Measurements from ENCODE around the gene UBXN4. TPM values are rescaled to one million over a fixed set of nuclear protein-coding genes. Genes with fewer than 3 reads are reported as not detected.

The UBXN4 gene, protein sequence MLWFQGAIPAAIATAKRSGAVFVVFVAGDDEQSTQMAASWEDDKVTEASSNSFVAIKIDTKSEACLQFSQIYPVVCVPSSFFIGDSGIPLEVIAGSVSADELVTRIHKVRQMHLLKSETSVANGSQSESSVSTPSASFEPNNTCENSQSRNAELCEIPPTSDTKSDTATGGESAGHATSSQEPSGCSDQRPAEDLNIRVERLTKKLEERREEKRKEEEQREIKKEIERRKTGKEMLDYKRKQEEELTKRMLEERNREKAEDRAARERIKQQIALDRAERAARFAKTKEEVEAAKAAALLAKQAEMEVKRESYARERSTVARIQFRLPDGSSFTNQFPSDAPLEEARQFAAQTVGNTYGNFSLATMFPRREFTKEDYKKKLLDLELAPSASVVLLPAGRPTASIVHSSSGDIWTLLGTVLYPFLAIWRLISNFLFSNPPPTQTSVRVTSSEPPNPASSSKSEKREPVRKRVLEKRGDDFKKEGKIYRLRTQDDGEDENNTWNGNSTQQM
- total RNA-seq (96.8 TPM), polyA plus RNA-seq (ENCODE audit: insufficient read depth, low read depth, low replicate concordance) (33.0 TPM)
- long read RNA-seq, donor 1, full-length matches to known transcripts: 3 of 23 reads
- long read RNA-seq, donor 1, partial matches to known transcripts: 20 of 23 reads
- long read RNA-seq, donor 1, other reads (novel, unspliced or antisense): 0 of 23 reads
- long read RNA-seq, donor 2, full-length matches to known transcripts: 7 of 23 reads
- long read RNA-seq, donor 2, partial matches to known transcripts: 16 of 23 reads
- long read RNA-seq, donor 2, other reads (novel, unspliced or antisense): 0 of 23 reads
- long read RNA-seq, donor 3, full-length matches to known transcripts: 10 of 71 reads
- long read RNA-seq, donor 3, partial matches to known transcripts: 56 of 71 reads
- long read RNA-seq, donor 3, other reads (novel, unspliced or antisense): 5 of 71 reads
- long read RNA-seq, donor 4, full-length matches to known transcripts: 19 of 35 reads
- long read RNA-seq, donor 4, partial matches to known transcripts: 16 of 35 reads
- long read RNA-seq, donor 4, other reads (novel, unspliced or antisense): 0 of 35 reads
- long read RNA-seq, donor 5: 0 reads
- long read RNA-seq, donor 6, full-length matches to known transcripts: 9 of 61 reads
- long read RNA-seq, donor 6, partial matches to known transcripts: 52 of 61 reads
- long read RNA-seq, donor 6, other reads (novel, unspliced or antisense): 0 of 61 reads
- long read RNA-seq, donor 7, full-length matches to known transcripts: 31 of 118 reads
- long read RNA-seq, donor 7, partial matches to known transcripts: 71 of 118 reads
- long read RNA-seq, donor 7, other reads (novel, unspliced or antisense): 16 of 118 reads
- long read RNA-seq, donor 8, full-length matches to known transcripts: 1 of 26 reads
- long read RNA-seq, donor 8, partial matches to known transcripts: 25 of 26 reads
- long read RNA-seq, donor 8, other reads (novel, unspliced or antisense): 0 of 26 reads
- long read RNA-seq, donor 9, full-length matches to known transcripts: 2 of 9 reads
- long read RNA-seq, donor 9, partial matches to known transcripts: 7 of 9 reads
- long read RNA-seq, donor 9, other reads (novel, unspliced or antisense): 0 of 9 reads
- long read RNA-seq, donor 10, full-length matches to known transcripts: 6 of 33 reads
- long read RNA-seq, donor 10, partial matches to known transcripts: 27 of 33 reads
- long read RNA-seq, donor 10, other reads (novel, unspliced or antisense): 0 of 33 reads

DNA sequence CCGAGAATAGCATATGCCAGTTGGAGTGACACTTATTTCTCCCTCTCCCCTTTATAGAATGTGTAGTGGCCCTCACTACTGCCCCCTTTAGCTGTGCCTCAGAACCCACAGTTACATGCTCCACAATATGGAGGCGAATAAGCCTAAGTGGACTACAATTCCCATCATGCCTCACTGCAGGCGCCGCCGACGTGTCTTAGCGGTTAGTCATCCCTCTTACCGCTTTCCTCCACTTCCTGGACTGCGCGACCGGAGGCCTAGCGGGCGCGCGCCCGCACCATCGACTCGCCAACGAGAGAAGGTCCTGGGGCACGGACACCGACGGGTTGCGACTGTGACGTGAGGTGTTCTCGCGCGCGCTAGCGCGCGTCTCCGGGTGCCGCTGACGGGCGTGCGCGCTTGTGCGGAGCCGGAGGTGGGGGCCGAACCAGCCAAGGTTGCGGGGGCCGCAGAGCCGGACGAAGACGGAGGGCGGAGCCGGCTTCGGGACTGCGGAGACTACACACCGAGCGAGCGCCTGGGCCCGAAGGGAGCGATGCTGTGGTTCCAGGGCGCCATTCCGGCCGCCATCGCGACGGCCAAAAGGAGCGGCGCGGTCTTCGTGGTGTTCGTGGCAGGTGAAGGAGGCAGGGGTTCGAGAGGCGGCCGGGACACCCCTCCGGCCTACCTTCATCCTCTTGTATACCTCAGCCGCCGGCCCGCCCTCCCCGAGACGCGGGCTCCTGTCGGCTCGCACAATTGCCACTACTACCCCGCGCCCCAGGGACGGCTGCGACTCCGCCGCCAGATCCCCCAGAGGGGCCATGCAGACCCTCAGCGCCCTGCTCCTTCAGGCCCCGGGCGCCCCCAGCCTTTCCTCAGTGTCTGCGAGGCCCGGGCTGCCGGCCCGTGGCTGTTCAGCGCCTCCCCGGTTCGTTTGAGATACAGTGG lies at the start of gene UBXN4:
Gene UBXN4, plus strand, starts transcription at position 461 of the 930 bp plus-strand sequence. Its CDS starts 75 bp downstream, at position 536.
- Histone ChIP-seq H3K27ac (ENCODE audit: low read depth in 2 of 2, low read length in 2 of 2) (peak within 1 kb of the TSS; percentile 89 to 98), H3K4me3 (ENCODE audit: low read length in 3 of 3) (peak within 1 kb of the TSS; percentile 74 to 91 (median 90)), H3K27me3 (ENCODE audit: control insufficient read depth, insufficient read depth, low read length) (no peaks in the 10 kb centered on the region), H3K36me3 (ENCODE audit: control insufficient read depth in 2 of 3, insufficient read depth in 3 of 3, low read length in 3 of 3) (no peaks in the 10 kb centered on the region), H3K9me3 (ENCODE audit: control insufficient read depth in 2 of 3, insufficient read depth in 1 of 3, low read length in 3 of 3) (no peaks in the 10 kb centered on the region), H3K9ac (ENCODE audit: low read length in 3 of 3) (peak within 1 kb of the TSS; percentile 87 to 93 (median 89)), H3K4me1 (ENCODE audit: control insufficient read depth in 2 of 3, insufficient read depth in 2 of 3, low read depth in 1 of 3, low read length in 3 of 3) (peaks cover 2 to 10% (median 5%) of the 10 kb centered on the region in 3 donors)
- intact Hi-C loops (cut with DNase I): no loop called here
- FAIRE-seq (peak; percentile 65), DNase-seq (peak; percentile 98 to 99 (median 99))
- TF ChIP-seq CTCF (IDR thresholded peaks at IDR 0.05; ENCODE audit: borderline replicate concordance, extremely low read depth, insufficient read depth): peak; percentile 46

DNA sequence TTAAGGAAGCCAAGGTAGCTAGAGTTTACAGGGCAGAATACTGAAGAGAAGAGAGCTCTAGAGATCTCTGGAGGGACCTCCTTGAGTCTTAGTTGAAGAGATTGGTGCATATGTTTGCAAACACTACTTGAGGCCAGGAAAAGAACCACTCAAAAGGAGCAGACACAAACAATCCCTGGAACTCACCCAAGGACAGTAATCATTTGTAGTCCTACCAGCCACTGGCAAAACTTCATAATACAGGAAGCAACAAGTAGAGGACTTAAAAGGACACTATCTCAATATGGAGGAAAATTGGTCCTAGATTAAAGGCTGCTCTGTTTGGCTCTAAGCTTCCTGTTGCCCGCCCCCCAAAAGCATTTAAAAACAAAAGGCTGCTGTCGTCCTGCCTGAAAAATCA lies 46.9 kb upstream of the UBXN4 start:
- Histone ChIP-seq H3K27ac (ENCODE audit: low read depth in 2 of 2, low read length in 2 of 2) (no peak overlapping the region), H3K9ac (ENCODE audit: low read length in 3 of 3) (no peak overlapping the region), H3K4me3 (ENCODE audit: low read length in 3 of 3) (no peak overlapping the region), H3K36me3 (ENCODE audit: control insufficient read depth in 2 of 3, insufficient read depth in 3 of 3, low read length in 3 of 3) (no peaks in the 10 kb centered on the region), H3K4me1 (ENCODE audit: control insufficient read depth in 2 of 3, insufficient read depth in 2 of 3, low read depth in 1 of 3, low read length in 3 of 3) (no peaks in the 10 kb centered on the region), H3K9me3 (ENCODE audit: control insufficient read depth in 2 of 3, insufficient read depth in 1 of 3, low read length in 3 of 3) (no peaks in the 10 kb centered on the region), H3K27me3 (ENCODE audit: control insufficient read depth, insufficient read depth, low read length) (no peaks in the 10 kb centered on the region)
- TF ChIP-seq CTCF (IDR thresholded peaks at IDR 0.05; ENCODE audit: borderline replicate concordance, extremely low read depth, insufficient read depth): no peak
- intact Hi-C loops (cut with DNase I): no loop called here
- DNase-seq: peak in 1 of 5 donors; percentile 19
- FAIRE-seq: no peak

Measured in kidney (tissue), 22 donors.